Gastrocnemius medialis (tissue), 4 donors: Measurements from ENCODE around the gene MGAT5. TPM values are rescaled to one million over a fixed set of nuclear protein-coding genes. Genes with fewer than 3 reads are reported as not detected.

ENCODE experiments used
- ATAC-seq, 2 donors: fragments of 150-250 bp; one replicate each; pipeline ENCODE4 v1.9.1; 2016
- DNase-seq, 2 donors: peaks; one replicate each; pipeline ENCODE4 v3.0.0-alpha.2; 2019
- H3K27ac ChIP-seq, 4 donors: fragments of 200-600 bp; sonication (generic); 1 replicate in 1 of 4; 2 replicates in 3 of 4; pipeline ENCODE4 v1.5.1; 2016 to 2018; ENCODE audit warnings: mild to moderate bottlenecking in 2 of 4, moderate library complexity in 1 of 4
- H3K27me3 ChIP-seq, 3 donors: fragments of 200-600 bp; sonication (generic) in 2 of 3; 1 replicate in 1 of 3; 2 replicates in 2 of 3; pipeline versions ENCODE4 v1.5.1 to v1.6.0; 2016 to 2019; ENCODE audit warnings: mild to moderate bottlenecking in 1 of 3, moderate library complexity in 1 of 3
- H3K36me3 ChIP-seq, 2 donors: fragments of 200-600 bp; sonication (generic) in 1 of 2; one replicate each; pipeline ENCODE4 v1.5.1; 2017 to 2018
- H3K4me1 ChIP-seq, 2 donors: fragments of 200-600 bp; sonication (generic) in 1 of 2; one replicate each; pipeline ENCODE4 v1.5.1; 2016 to 2017; ENCODE audit warnings: mild to moderate bottlenecking in 2 of 2
- H3K4me3 ChIP-seq, 4 donors: fragments of 200-600 bp; sonication (generic) in 3 of 4; 1 replicate in 1 of 4; 2 replicates in 3 of 4; pipeline ENCODE4 v1.5.1; 2016 to 2019; ENCODE audit warnings: mild to moderate bottlenecking in 2 of 4
- H3K9me3 ChIP-seq, 3 donors: fragments of 200-600 bp; sonication (generic) in 2 of 3; 1 replicate in 1 of 3; 2 replicates in 2 of 3; pipeline ENCODE4 v1.5.1; 2016 to 2019
- CTCF ChIP-seq, 5 experiments: fragments of 450-650 bp in 3 of 5; fragments of 200-600 bp in 2 of 5; sonication (generic) in 2 of 5; IDR thresholded peaks in 4 of 5; conservative IDR thresholded peaks in 1 of 5; 1 replicate in 4 of 5; 2 replicates in 1 of 5; pipeline ENCODE4 v1.5.1; 2016 to 2019; ENCODE audit warnings: antibody characterized with exemption in 5 of 5, mild to moderate bottlenecking in 3 of 5, moderate library complexity in 3 of 5
- POLR2A ChIP-seq, 2 donors: fragments of 450-650 bp; IDR thresholded peaks; one replicate each; pipeline ENCODE4 v1.6.1; 2017; ENCODE audit warnings: antibody characterized with exemption in 2 of 2, mild to moderate bottlenecking in 2 of 2, moderate library complexity in 2 of 2
- in situ Hi-C, 4 donors: fragments of 200-750 bp; cut with MboI; loops; one replicate each; pipeline versions ENCODE4 v1.15.0 to v1.8.0; 2017; ENCODE audit warnings: low sequenced_read_pairs in 4 of 4
- intact Hi-C: fragments of 100-400 bp; cut with DNase I; formaldehyde crosslinking; loops from one replicate; pipeline ENCODE4 v1.15.1; 2023; ENCODE audit warnings: low total_unique reads
- total RNA-seq, 4 donors: library from RNA; depleted of rRNA; stranded (reverse); fragments of >200 nt; gene quantifications; one replicate each; pipeline versions ENCODE4 v1.1.0 to v1.2.3, GENCODE V29; 2016

The MGAT5 gene
- total RNA-seq, 4 donors from 2014 or later, result 3.0 to 4.9 (median 3.3) TPM

GRCh38 chr2:134413430-134413829 is 159.6 kb downstream of the MGAT5 start:
- H3K27me3 ChIP-seq, result no peaks in the 10 kb centered on the region
- no peak for DNase-seq
- intact Hi-C loops (loop anchor here (2.0 to 5.0 kb wide), 2 partner anchors 169 to 526 kb away; no protein-coding TSS in a partner anchor), in situ Hi-C loops (loop anchor here (5.0 to 25.0 kb wide), 4 partner anchors 176 to 551 kb away; no protein-coding TSS in a partner anchor)
- no peak overlapping the region for H3K27ac ChIP-seq
- H3K9me3 ChIP-seq, result no peaks in the 10 kb centered on the region
- H3K4me3 ChIP-seq, result no peak overlapping the region
- TF ChIP-seq CTCF (IDR thresholded peaks at IDR 0.05 in 4 of 5, conservative IDR thresholded peaks at IDR 0.05 in 1 of 5) (no peak), POLR2A (IDR thresholded peaks at IDR 0.05) (no peak)
- no peak for ATAC-seq
- H3K4me1 ChIP-seq, result peaks cover 6 to 9% of the 10 kb centered on the region in 2 donors
- no peaks in the 10 kb centered on the region for H3K36me3 ChIP-seq

GRCh38 chr2:134413912-134414311 is 160.0 kb downstream of the MGAT5 start:
- in situ Hi-C loops, result loop anchor here (5.0 to 25.0 kb wide), 4 partner anchors 177 to 552 kb away; no protein-coding TSS in a partner anchor

GRCh38 chr2:134416018-134416417 is 162.1 kb downstream of the MGAT5 start:
- intact Hi-C loops (no loop called here), in situ Hi-C loops (loop anchor here in 2 of 4 donors (10.0 to 25.0 kb wide), 3 partner anchors 179 to 554 kb away; no protein-coding TSS in a partner anchor)
- no peak for TF ChIP-seq POLR2A (IDR thresholded peaks at IDR 0.05)
- no peak for TF ChIP-seq CTCF (IDR thresholded peaks at IDR 0.05 in 4 of 5, conservative IDR thresholded peaks at IDR 0.05 in 1 of 5)
- H3K4me3 ChIP-seq, result no peak overlapping the region
- no peak for DNase-seq
- no peaks in the 10 kb centered on the region for H3K27me3 ChIP-seq
- no peak overlapping the region for H3K27ac ChIP-seq
- H3K4me1 ChIP-seq, result peaks cover 13 to 17% of the 10 kb centered on the region in 2 donors
- no peaks in the 10 kb centered on the region for H3K9me3 ChIP-seq
- H3K36me3 ChIP-seq, result no peaks in the 10 kb centered on the region
- ATAC-seq, result no peak

More at GRCh38 chr2:134413912-134414311, 160.0 kb downstream of the MGAT5 start:
- no peak overlapping the region for H3K4me3 ChIP-seq
- DNase-seq, result no peak
- TF ChIP-seq CTCF (IDR thresholded peaks at IDR 0.05 in 4 of 5, conservative IDR thresholded peaks at IDR 0.05 in 1 of 5), result no peak
- no peak for TF ChIP-seq POLR2A (IDR thresholded peaks at IDR 0.05)
- H3K9me3 ChIP-seq, result no peaks in the 10 kb centered on the region
- no peaks in the 10 kb centered on the region for H3K36me3 ChIP-seq
- H3K27ac ChIP-seq, result no peak overlapping the region
- no peak for ATAC-seq
- intact Hi-C loops, result loop anchor here (2.0 to 5.0 kb wide), 2 partner anchors 169 to 527 kb away; no protein-coding TSS in a partner anchor
- H3K27me3 ChIP-seq, result no peaks in the 10 kb centered on the region
- peaks cover 6 to 9% of the 10 kb centered on the region in 2 donors for H3K4me1 ChIP-seq

- ATAC-seq (no peak), DNase-seq (no peak)
- peaks cover 17 to 18% of the 10 kb centered on the region in 2 donors for H3K4me1 ChIP-seq
- H3K36me3 ChIP-seq, result no peaks in the 10 kb centered on the region
- no peaks in the 10 kb centered on the region for H3K27me3 ChIP-seq
- intact Hi-C loops (no loop called here), in situ Hi-C loops (loop anchor here in 2 of 4 donors (10.0 to 25.0 kb wide), 3 partner anchors 179 to 554 kb away; no protein-coding TSS in a partner anchor)
- H3K27ac ChIP-seq, result no peak overlapping the region
- no peaks in the 10 kb centered on the region for H3K9me3 ChIP-seq
- TF ChIP-seq CTCF (IDR thresholded peaks at IDR 0.05 in 4 of 5, conservative IDR thresholded peaks at IDR 0.05 in 1 of 5) (no peak), POLR2A (IDR thresholded peaks at IDR 0.05) (no peak)
- H3K4me3 ChIP-seq, result no peak overlapping the region
Observed at GRCh38 chr2:134416637-134417036, 162.8 kb downstream of the MGAT5 start.
